Stimulated activated naive B cell treated with anti-CD40 and anti-IgM and Interleukin-4, amounts not matched to agents 10 μg/mL and 1 μg/mL and 100 μg/mL, for 72 hours (primary cell): ENCODE measurements around the gene MYADM.

Experiments
- ATAC-seq, 2 donors: fragments of 150-1000 bp; cut with Tn5 transposase; replicated peaks; 2 replicates each; pipeline ENCODE4 v1.10.0; 2021; ENCODE audit warnings: moderate library complexity in 1 of 2
- DNase-seq: peaks from one replicate; pipeline ENCODE4 v3.0.0; 2021
- H3K27ac Mint-ChIP-seq: one replicate; pipeline ENCODE4 v1.8.0; 2022; ENCODE audit warnings: mild to moderate bottlenecking, mixed read lengths
- H3K27me3 Mint-ChIP-seq, 2 donors: one replicate each; pipeline ENCODE4 v1.8.0; 2022; ENCODE audit warnings: mixed read lengths in 2 of 2
- H3K36me3 Mint-ChIP-seq, 2 donors: one replicate each; pipeline ENCODE4 v1.8.0; 2022; ENCODE audit warnings: mixed read lengths in 2 of 2, mild to moderate bottlenecking in 1 of 2
- H3K4me1 Mint-ChIP-seq, 2 donors: one replicate each; pipeline ENCODE4 v1.8.0; 2022; ENCODE audit warnings: mixed read lengths in 2 of 2, mild to moderate bottlenecking in 1 of 2
- H3K4me3 Mint-ChIP-seq, 2 donors: one replicate each; pipeline ENCODE4 v1.8.0; 2022; ENCODE audit warnings: mild to moderate bottlenecking in 2 of 2, mixed read lengths in 2 of 2, moderate library complexity in 1 of 2
- H3K9me3 Mint-ChIP-seq, 2 donors: one replicate each; pipeline ENCODE4 v1.8.0; 2022; ENCODE audit warnings: mixed read lengths in 2 of 2, mild to moderate bottlenecking in 1 of 2

The MYADM gene

DNA sequence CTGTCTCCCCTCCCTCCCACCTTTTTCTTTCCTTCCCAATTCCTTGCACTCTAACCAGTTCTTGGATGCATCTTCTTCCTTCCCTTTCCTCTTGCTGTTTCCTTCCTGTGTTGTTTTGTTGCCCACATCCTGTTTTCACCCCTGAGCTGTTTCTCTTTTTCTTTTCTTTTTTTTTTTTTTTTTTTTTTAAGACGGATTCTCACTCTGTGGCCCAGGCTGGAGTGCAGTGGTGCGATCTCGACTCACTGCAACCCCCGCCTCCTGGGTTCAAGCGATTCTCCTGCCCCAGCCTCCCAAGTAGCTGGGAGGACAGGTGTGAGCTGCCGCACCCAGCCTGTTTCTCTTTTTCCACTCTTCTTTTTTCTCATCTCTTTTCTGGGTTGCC, 6.9 kb downstream of the MYADM start:
- no peak overlapping the region for H3K27ac Mint-ChIP-seq
- no peak for ATAC-seq
- DNase-seq = no peak
- H3K9me3 Mint-ChIP-seq = peaks cover 2 to 5% of the 10 kb centered on the region in 2 donors
- peaks cover 43 to 60% of the 10 kb centered on the region in 2 donors for H3K4me1 Mint-ChIP-seq
- no peaks in the 10 kb centered on the region for H3K27me3 Mint-ChIP-seq
- H3K36me3 Mint-ChIP-seq = peaks cover 31 to 44% of the 10 kb centered on the region in 2 donors
- H3K4me3 Mint-ChIP-seq = peak overlapping the region; percentile 40

DNA sequence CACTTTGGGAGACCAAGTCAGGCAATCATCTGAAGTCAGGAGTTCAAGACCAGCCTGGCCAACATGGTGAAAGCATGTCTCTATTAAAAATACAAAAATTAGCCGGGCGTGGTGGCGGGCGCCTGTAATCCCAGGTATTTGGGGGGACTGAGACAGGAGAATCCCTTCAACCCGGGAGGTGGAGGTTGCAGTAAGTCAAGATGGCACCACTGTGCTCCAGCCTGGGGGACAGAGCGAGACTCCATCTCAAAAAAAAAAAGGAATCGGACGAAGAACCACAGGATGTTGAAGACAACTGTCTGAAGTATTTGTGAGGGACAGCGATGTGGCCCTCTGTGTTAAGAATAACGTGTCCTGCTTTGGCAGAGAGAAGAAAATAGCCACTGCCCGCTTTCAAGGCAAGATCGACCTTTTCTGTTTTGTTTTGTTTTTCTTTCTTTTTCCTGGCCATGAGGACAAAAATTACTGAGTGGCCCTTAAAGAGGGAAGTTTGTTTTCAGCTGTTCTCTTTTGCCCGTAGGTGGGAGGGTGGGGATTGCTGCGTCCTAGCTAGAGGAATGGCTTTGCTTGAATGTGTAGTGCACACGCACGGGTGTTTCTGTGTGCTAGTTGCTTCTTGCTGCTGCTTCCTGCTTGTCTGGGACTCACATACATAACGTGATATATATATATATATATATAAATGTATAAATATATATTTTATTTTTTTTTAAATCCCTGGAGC, 8.1 kb downstream of the MYADM start:
- Mint-ChIP-seq H3K27me3 (no peaks in the 10 kb centered on the region), H3K4me1 (peaks cover 40 to 55% of the 10 kb centered on the region in 2 donors), H3K9me3 (peaks cover 2 to 5% of the 10 kb centered on the region in 2 donors), H3K4me3 (no peak overlapping the region), H3K36me3 (peaks cover 31 to 41% of the 10 kb centered on the region in 2 donors), H3K27ac (no peak overlapping the region)
- ATAC-seq = no peak
- no peak for DNase-seq

DNA sequence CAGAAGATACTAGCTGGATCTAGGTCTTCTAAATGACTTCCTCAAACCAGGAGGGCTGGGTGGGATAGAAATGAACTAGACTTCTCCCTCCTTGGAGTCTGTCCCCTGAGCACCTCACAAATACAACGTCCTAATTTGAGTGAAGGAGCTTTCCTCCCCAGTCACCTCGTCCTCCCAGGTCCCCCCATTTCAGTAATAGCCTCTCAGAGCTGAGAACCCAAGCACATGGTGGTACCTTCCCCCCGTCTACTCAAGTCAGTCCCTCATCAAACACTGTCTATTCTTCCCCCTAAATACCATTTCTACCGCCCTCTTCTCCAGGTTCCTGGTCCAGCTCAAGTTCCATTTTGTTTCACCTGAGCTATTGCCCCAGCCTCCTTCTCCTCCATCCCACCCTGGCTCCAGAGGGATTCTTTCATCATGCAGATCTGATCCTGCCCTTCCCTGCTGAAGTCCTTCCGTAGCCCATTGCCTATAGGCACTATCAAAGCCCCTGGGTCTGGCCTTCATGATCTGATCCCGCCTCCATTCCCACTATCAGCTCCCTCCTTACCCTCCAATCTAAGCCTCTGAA, 9.1 kb downstream of the MYADM start:
- ATAC-seq (no peak), DNase-seq (no peak)
- Mint-ChIP-seq H3K36me3 (peaks cover 27 to 33% of the 10 kb centered on the region in 2 donors), H3K27ac (peak overlapping the region; percentile 47), H3K27me3 (no peaks in the 10 kb centered on the region), H3K4me3 (peak overlapping the region; percentile 12 to 52), H3K9me3 (peaks cover 2 to 5% of the 10 kb centered on the region in 2 donors), H3K4me1 (peaks cover 32 to 45% of the 10 kb centered on the region in 2 donors)

DNA sequence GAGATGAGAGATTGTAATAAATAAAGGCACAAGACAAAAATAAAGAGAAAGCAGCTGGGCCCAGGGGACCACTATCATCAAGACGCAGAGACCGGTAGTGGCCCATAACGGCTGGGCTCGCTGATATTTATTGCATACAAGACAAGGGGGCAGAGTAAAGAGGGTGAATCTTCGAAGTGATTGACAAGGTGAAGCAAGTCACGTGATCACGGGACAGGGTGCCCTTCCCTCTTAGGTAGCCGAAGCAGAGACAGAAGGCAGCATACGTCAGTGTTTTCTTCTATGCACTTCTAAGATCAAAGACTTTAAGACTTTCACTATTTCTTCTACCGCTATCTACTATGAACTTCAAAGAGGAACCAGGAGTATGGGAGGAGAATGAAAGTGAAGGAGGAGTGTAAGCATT, 9.7 kb downstream of the MYADM start:
- peaks cover 2 to 5% of the 10 kb centered on the region in 2 donors for H3K9me3 Mint-ChIP-seq
- DNase-seq = peak; percentile 17

DNA sequence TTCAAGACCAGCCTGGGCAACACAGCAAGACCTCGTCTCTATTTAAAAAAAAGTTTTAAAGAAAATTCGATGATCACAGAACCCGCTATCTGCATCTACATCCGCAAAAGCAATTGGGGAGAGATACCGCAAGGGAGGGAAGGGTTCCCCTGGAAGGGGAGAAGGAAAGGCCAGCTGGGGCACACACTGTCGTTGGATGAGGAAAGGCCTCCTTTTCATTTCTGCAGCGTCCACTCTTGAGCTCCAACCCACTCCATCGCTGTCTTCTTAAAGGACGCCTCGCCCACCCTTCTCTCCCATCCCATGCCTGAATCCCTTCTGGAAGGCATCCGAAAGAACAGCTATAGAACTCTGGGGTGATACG, 11.1 kb downstream of the MYADM start:
- ATAC-seq (no peak), DNase-seq (no peak)
- H3K27ac Mint-ChIP-seq = no peak overlapping the region
- H3K9me3 Mint-ChIP-seq = peaks cover 2 to 5% of the 10 kb centered on the region in 2 donors
- peaks cover 19 to 22% of the 10 kb centered on the region in 2 donors for H3K36me3 Mint-ChIP-seq
- no peak overlapping the region for H3K4me3 Mint-ChIP-seq
- peaks cover 10 to 14% of the 10 kb centered on the region in 2 donors for H3K27me3 Mint-ChIP-seq
- peaks cover 33 to 47% of the 10 kb centered on the region in 2 donors for H3K4me1 Mint-ChIP-seq

More for the DNA sequence above, 9.7 kb downstream of the MYADM start:
- Mint-ChIP-seq H3K4me3 (peak overlapping the region; percentile 12 to 52), H3K4me1 (peaks cover 32 to 47% of the 10 kb centered on the region in 2 donors), H3K27ac (peak overlapping the region; percentile 47), H3K27me3 (peaks cover 0 to 1% of the 10 kb centered on the region in 2 donors), H3K36me3 (peaks cover 27 to 33% of the 10 kb centered on the region in 2 donors)
- ATAC-seq = no peak

DNA sequence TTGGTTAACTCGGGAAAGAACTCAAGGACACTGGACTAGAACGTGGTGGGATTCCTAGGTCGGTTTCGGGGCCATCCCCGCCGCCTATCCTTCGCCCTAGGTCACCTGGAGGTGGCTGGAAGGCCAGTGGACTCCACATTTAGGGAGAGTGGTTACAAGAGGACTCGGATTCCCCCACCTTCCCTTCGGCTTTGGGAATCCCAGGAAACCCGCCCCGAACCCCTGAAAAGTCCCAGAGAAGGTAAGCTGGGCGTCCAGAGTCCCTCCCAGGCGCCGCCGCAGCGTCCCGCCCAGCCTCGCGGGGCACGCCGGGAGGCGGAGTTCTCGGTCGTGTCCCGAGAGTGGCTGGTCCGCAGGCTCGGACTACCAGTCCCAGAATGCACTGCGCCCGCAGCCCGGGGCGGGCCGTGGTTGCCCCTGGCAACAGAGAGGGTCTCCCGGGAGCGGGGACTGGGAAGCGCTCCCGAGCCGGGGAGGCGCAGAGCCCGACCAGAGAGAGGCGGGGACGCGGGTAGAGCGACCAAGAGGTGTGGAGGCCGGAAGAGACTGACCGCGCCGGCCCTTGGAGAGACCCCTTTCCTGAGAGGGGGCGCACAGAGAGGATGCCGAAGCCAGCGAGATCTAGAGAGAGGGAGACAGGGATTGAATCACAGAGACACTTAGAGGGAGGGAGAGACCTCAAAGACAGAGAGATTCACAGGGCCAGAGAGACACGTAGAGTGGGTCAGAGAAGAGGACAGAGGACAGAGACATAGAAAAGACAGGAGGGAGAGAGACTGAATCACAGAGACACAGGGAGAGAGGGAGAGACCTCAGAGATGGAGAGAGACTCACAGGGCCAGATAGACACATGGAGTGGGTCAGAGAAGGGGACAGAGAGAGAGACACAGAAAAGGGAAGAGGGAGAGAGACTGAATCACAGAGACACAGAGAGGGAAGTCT, 11.7 kb downstream of the MYADM start:
- H3K27ac Mint-ChIP-seq = no peak overlapping the region
- H3K4me3 Mint-ChIP-seq = no peak overlapping the region
- peaks cover 14 to 16% of the 10 kb centered on the region in 2 donors for H3K36me3 Mint-ChIP-seq
- peaks cover 2 to 4% of the 10 kb centered on the region in 2 donors for H3K9me3 Mint-ChIP-seq
- peaks cover 28 to 43% of the 10 kb centered on the region in 2 donors for H3K4me1 Mint-ChIP-seq
- ATAC-seq = peak; percentile 96 to 99
- peaks cover 17 to 21% of the 10 kb centered on the region in 2 donors for H3K27me3 Mint-ChIP-seq
- peak; percentile 84 for DNase-seq

DNA sequence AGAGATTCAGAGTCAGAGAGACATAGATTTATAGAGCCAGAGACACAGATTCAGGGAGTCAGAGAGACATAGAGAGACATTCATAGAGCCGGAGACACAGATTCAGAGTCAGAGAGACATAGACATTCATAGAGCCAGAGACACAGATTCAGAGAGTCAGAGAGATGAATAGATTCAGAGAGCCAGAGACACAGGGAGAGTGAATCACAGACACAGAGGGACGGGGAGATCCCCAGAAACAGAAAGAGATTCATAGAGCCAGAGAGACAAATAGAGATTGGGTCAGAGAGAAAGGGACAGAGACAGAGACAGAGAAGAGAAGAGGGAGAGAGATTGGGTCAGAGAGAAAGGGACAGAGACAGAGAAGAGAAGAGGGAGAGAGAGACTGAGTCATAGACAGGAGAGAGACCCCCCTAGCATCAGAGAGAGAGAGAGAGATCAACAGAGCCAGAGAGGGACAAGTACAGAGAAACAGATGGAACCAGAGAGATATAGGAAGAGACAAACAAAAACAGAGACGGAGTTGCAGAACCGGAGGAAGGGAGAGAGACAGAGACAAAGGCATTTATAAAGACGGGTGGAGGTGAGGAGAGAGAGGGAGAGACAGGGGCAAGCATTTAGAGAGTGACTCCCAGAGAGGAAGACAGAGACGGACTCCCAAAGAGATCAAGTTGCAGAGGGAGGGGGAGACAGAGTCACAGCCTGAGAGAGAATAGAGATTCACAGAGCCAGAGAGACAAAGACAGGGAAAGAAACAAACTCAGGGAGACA, 13.2 kb downstream of the MYADM start:
- DNase-seq (no peak), ATAC-seq (no peak)
- Mint-ChIP-seq H3K4me3 (no peak overlapping the region), H3K9me3 (no peaks in the 10 kb centered on the region), H3K36me3 (peaks cover 6% of the 10 kb centered on the region in 2 donors), H3K4me1 (peaks cover 22 to 32% of the 10 kb centered on the region in 2 donors), H3K27me3 (peaks cover 23 to 32% of the 10 kb centered on the region in 2 donors), H3K27ac (no peak overlapping the region)

DNA sequence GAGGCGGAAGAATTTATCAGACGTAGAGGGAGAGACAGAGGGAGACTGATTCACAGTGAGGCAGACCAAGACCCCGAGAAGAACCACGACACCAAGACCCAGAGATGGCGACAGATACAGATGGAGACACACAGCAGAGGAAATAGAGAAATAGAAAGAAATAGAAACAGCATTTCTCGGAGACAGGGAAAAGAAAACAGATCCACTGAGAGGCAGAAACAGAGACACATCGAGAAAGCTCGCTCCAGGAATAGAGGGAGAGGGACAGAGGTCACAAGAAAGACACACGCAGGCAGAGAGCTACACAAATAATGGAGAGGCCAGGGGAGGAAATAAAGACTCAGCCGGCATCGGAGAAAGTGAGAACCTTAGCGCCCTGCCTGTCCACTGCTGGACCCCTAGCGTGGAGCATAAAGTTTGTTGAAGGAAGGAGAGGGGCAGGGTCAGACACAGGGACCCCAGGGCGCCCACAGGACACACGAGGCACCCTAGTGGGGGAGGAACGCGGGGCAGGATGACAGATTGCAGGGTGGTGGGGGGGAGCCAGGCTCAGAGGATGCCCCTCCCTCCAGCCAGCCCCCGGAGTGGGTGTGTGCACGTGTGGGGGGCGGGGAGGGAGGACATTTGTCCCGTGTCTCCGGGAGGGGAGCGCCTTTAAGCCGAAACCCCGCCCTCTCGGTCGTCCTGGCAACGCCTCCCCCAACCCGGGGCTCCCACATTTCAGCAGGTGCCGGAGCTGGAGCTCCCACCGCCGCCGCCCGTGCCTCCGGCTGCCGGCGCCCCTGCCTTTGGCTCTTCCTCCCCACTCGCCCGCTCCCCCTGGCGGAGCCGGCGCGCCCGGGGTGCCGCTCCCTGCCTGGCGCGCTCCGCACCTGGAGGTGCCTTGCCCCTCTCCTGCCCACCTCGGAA, 14.1 kb downstream of the MYADM start, which contains the start of gene PRKCG:
Gene PRKCG, plus strand, starts transcription at position 716 of the 909 bp plus-strand sequence. CDS start 298 bp downstream, outside the sequence.
- peak in 1 of 2 donors; percentile 21 for ATAC-seq
- Mint-ChIP-seq H3K9me3 (no peaks in the 10 kb centered on the region), H3K4me1 (peaks cover 20 to 29% of the 10 kb centered on the region in 2 donors), H3K4me3 (peak within 1 kb of the TSS; percentile 40 to 42), H3K27ac (no peak within 1 kb of the TSS), H3K36me3 (peaks cover 5% of the 10 kb centered on the region in 2 donors), H3K27me3 (peaks cover 23 to 34% of the 10 kb centered on the region in 2 donors)
- DNase-seq = no peak

DNA sequence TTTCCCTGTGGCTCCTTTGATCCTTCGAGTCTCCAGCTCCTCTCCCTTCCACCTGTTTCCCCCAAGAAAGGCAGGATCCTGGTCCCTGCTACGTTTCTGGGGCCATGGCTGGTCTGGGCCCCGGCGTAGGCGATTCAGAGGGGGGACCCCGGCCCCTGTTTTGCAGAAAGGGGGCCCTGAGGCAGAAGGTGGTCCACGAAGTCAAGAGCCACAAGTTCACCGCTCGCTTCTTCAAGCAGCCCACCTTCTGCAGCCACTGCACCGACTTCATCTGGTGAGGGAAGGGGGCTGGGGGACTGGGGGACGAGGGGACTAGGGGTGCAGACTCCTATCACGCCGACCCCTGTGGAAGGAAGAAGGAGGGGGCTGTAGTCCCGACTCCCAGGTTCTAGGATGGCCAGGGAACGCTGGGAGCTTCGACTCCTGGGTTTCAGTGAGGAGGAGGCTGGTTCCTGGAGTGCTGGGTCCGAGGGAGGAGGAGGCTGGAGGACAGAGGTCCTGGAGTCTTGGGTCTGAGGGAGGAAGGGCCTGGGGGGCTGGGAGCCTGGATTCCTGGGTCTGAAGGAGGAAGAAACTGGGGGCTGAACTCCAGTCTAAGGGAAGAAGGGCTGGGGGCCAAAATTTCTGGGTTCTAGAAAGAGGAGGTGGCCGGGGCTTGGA, 14.8 kb downstream of the MYADM start:
- peak overlapping the region; percentile 40 to 42 for H3K4me3 Mint-ChIP-seq
- H3K4me1 Mint-ChIP-seq = peaks cover 12 to 21% of the 10 kb centered on the region in 2 donors
- H3K27ac Mint-ChIP-seq = no peak overlapping the region
- ATAC-seq (no peak), DNase-seq (no peak)
- no peaks in the 10 kb centered on the region for H3K9me3 Mint-ChIP-seq
- peaks cover 0 to 1% of the 10 kb centered on the region in 2 donors for H3K36me3 Mint-ChIP-seq
- H3K27me3 Mint-ChIP-seq = peaks cover 23 to 40% of the 10 kb centered on the region in 2 donors

DNA sequence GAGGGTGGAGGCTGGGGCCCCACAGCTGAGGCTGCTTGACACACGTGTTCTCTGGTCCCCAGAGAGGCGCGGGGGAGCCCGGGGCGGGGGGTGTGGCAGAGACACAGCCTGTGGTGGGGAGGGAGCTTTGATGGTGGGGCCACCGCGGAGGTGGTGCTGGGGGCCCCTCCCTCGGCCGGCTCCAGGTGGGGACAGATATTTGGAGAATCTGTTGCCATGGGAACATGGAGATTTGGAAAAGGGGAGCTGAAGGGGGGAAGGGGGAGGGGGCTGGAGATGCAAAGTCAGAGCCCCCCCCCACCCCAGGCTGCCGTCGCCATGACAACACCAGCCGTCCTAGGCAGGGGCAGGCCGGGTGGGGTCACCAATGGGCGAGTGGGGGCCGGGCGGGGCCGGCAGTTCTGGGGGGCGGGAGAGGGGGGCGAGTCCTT, 15.6 kb downstream of the MYADM start:
- ATAC-seq (no peak), DNase-seq (no peak)
- Mint-ChIP-seq H3K9me3 (no peaks in the 10 kb centered on the region), H3K36me3 (peaks cover 0 to 1% of the 10 kb centered on the region in 2 donors), H3K4me1 (peaks cover 11 to 20% of the 10 kb centered on the region in 2 donors), H3K4me3 (peak overlapping the region in 1 of 2 donors; percentile 40), H3K27ac (no peak overlapping the region), H3K27me3 (peaks cover 23 to 40% of the 10 kb centered on the region in 2 donors)

DNA sequence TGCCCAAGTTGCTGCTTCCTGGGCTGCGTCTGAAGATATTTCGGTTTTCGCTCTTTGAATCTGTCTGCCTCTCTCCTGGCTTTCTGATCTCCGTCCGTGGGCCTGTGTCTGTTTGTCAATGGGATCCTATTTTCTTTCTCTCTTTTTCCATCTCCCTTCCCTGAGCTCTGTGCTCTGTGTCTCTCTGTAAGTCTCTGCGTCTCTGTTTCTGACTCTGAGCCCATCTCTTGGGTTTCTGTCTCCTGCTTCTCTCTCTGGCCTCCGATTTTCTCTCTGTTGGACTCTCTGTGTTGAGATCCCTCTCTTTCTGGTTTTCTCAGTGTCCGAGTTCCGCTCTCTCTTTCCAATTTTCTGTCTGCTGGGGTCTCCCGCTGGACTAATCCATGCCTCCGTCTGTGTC, 16.1 kb downstream of the MYADM start:
- DNase-seq = no peak
- H3K4me3 Mint-ChIP-seq = peak overlapping the region; percentile 11 to 23
- peaks cover 11 to 20% of the 10 kb centered on the region in 2 donors for H3K4me1 Mint-ChIP-seq
- no peak overlapping the region for H3K27ac Mint-ChIP-seq
- H3K27me3 Mint-ChIP-seq = peaks cover 23 to 40% of the 10 kb centered on the region in 2 donors
- no peak for ATAC-seq
- H3K9me3 Mint-ChIP-seq = no peaks in the 10 kb centered on the region
- peaks cover 0 to 1% of the 10 kb centered on the region in 2 donors for H3K36me3 Mint-ChIP-seq

DNA sequence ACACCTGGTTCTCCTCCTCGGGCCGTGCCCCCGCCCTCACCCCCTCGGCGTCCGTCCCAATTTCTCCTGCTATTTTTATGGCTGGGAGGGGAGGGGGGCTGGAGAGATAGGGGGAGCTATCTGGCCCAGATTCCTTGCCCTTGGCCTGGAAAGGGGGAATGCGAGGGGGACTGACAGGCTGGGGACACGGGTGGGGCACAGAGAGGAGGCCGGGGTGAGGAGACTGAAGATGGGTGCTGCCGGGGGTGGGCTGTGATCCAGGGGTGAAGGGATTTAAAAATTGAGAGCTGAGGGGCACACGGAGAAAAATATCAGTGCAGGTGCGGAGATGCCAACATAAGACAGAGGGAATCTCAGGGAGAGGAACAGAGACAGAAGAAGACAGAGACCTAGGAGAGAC, 16.6 kb downstream of the MYADM start:
- DNase-seq (no peak), ATAC-seq (no peak)
- H3K27ac Mint-ChIP-seq = no peak overlapping the region
- no peaks in the 10 kb centered on the region for H3K9me3 Mint-ChIP-seq
- H3K27me3 Mint-ChIP-seq = peaks cover 23 to 40% of the 10 kb centered on the region in 2 donors
- H3K4me1 Mint-ChIP-seq = peaks cover 9 to 20% of the 10 kb centered on the region in 2 donors
- H3K4me3 Mint-ChIP-seq = no peak overlapping the region
- H3K36me3 Mint-ChIP-seq = peaks cover 0 to 1% of the 10 kb centered on the region in 2 donors
